Sigmoid colon (tissue), 7 donors: ENCODE results near the gene DGCR6L. TPM values are rescaled to one million over a fixed set of nuclear protein-coding genes. Genes with fewer than 3 reads are reported as not detected.
"Not testable (repeated sequence)": the region's sequence is repeated elsewhere in the genome, so short reads cannot be mapped to it uniquely, and the experiment has no call there.

ENCODE experiments used
- DNase-seq: peaks from one replicate; pipeline ENCODE4 v3.0.0-alpha.2; 2019
- H3K27ac ChIP-seq, 4 donors: fragments of 200-600 bp; sonication (generic); one replicate each; pipeline ENCODE4 v1.5.1; 2016 to 2019; ENCODE audit warnings: mild to moderate bottlenecking in 1 of 4
- H3K27me3 ChIP-seq, 3 donors: fragments of 200-600 bp; sonication (generic); one replicate each; pipeline ENCODE4 v1.5.1; 2019; ENCODE audit warnings: mild to moderate bottlenecking in 1 of 3
- H3K36me3 ChIP-seq, 4 donors: fragments of 200-600 bp; sonication (generic); one replicate each; pipeline ENCODE4 v1.5.1; 2016 to 2019
- H3K4me1 ChIP-seq, 4 donors: fragments of 200-600 bp; sonication (generic); one replicate each; pipeline ENCODE4 v1.5.1; 2017 to 2019
- H3K4me3 ChIP-seq, 4 donors: fragments of 200-600 bp; sonication (generic); one replicate each; pipeline ENCODE4 v1.5.1; 2017 to 2019; ENCODE audit warnings: mild to moderate bottlenecking in 2 of 4, moderate library complexity in 1 of 4
- H3K9me3 ChIP-seq, 4 donors: fragments of 200-600 bp in 3 of 4; sonication (generic) in 3 of 4; one replicate each; pipeline versions ENCODE4 v1.5.1 to v1.6.1; 2013 to 2019
- EP300 ChIP-seq, 4 donors: sonication (generic); formaldehyde crosslinking; IDR thresholded peaks; one replicate each; pipeline ENCODE4 v1.6.1; 2017; ENCODE audit warnings: antibody characterized with exemption in 4 of 4
- POLR2A ChIP-seq, 2 donors: fragments of 450-650 bp; IDR thresholded peaks; one replicate each; pipeline ENCODE4 v1.6.1; 2016; ENCODE audit warnings: antibody characterized with exemption in 2 of 2, mild to moderate bottlenecking in 2 of 2, moderate library complexity in 2 of 2
- POLR2AphosphoS5 ChIP-seq, 4 donors: sonication (generic); formaldehyde crosslinking; IDR thresholded peaks; one replicate each; pipeline ENCODE4 v1.6.1; 2017; ENCODE audit warnings: antibody characterized with exemption in 4 of 4
- WGBS, 2 donors: extraction: QIAGEN DNeasy Blood & Tissue Kit; methylation state at CpG; one replicate each; pipeline ENCODE4 v1.1.7; 2013; 5-methylcytosine and 5-hydroxymethylcytosine counted together
- intact Hi-C: fragments of 100-400 bp; cut with DNase I; formaldehyde crosslinking; loops from one replicate; pipeline ENCODE4 v1.15.1; 2023
- polyA plus RNA-seq, 3 donors: library from polyadenylated mRNA; stranded (reverse); fragments of 200-250 nt; gene quantifications; one replicate each; pipeline ENCODE4 v1.2.3, GENCODE V29; 2013
- total RNA-seq, 4 donors: library from RNA; depleted of rRNA; stranded (reverse); fragments of >200 nt; gene quantifications; one replicate each; pipeline ENCODE4 v1.1.0, GENCODE V29; 2016
- TF ChIP-seq, protein P1 (sequence below), 4 experiments: fragments of 450-650 bp in 3 of 4; fragments of 200-600 bp in 1 of 4; IDR thresholded peaks; one replicate each; pipeline ENCODE4 v1.5.1; 2016 to 2019; ENCODE audit warnings: antibody characterized with exemption in 4 of 4, mild to moderate bottlenecking in 3 of 4, moderate library complexity in 2 of 4
- donor health status: healthy with polysubstance abuse.
- donor health status: Bipolar disorder and iron deficiency.
- donor health status: healthy.

DGCR6L gene
- total and polyA plus RNA-seq, 7 donors, result 38.6 to 88.6 (median 64.7) TPM

- H3K27ac ChIP-seq, result no peak overlapping the region
- no peak for DNase-seq
- TF ChIP-seq EP300 (IDR thresholded peaks at IDR 0.05) (no peak), POLR2A (IDR thresholded peaks at IDR 0.05) (no peak), POLR2AphosphoS5 (IDR thresholded peaks at IDR 0.05) (no peak)
- TF ChIP-seq, protein P1, sequence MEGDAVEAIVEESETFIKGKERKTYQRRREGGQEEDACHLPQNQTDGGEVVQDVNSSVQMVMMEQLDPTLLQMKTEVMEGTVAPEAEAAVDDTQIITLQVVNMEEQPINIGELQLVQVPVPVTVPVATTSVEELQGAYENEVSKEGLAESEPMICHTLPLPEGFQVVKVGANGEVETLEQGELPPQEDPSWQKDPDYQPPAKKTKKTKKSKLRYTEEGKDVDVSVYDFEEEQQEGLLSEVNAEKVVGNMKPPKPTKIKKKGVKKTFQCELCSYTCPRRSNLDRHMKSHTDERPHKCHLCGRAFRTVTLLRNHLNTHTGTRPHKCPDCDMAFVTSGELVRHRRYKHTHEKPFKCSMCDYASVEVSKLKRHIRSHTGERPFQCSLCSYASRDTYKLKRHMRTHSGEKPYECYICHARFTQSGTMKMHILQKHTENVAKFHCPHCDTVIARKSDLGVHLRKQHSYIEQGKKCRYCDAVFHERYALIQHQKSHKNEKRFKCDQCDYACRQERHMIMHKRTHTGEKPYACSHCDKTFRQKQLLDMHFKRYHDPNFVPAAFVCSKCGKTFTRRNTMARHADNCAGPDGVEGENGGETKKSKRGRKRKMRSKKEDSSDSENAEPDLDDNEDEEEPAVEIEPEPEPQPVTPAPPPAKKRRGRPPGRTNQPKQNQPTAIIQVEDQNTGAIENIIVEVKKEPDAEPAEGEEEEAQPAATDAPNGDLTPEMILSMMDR (IDR thresholded peaks at IDR 0.05), result no peak
Observed at GRCh38 chr22:20324139-20324516, 4.3 kb upstream of the DGCR6L start.

GRCh38 chr22:20321552-20322211 lies 1.8 kb upstream of the DGCR6L start:
- 83 to 84% methylated on average over 7 of the region's 7 CpGs for WGBS, 2 donors
- DNase-seq, H3K9me3 ChIP-seq, intact Hi-C loops, H3K4me3 ChIP-seq, H3K27me3 ChIP-seq, H3K36me3 ChIP-seq: not testable (repeated sequence)
- H3K27ac ChIP-seq, result peak overlapping the region in 2 of 4 donors; percentile 85
- H3K4me1 ChIP-seq, result peaks cover 0 to 40% (median 37%) of the 10 kb centered on the region in 4 donors

More at GRCh38 chr22:20324139-20324516, 4.3 kb upstream of the DGCR6L start:
- Histone ChIP-seq H3K4me1 (peaks cover 0 to 17% (median 13%) of the 10 kb centered on the region in 4 donors), H3K36me3 (no peaks in the 10 kb centered on the region), H3K9me3 (no peaks in the 10 kb centered on the region), H3K4me3 (no peak overlapping the region), H3K27me3 (no peaks in the 10 kb centered on the region)
- WGBS, 2 donors, result 71 to 85% methylated on average over 5 of the region's 5 CpGs
- intact Hi-C loops, result no loop called here

DNA sequence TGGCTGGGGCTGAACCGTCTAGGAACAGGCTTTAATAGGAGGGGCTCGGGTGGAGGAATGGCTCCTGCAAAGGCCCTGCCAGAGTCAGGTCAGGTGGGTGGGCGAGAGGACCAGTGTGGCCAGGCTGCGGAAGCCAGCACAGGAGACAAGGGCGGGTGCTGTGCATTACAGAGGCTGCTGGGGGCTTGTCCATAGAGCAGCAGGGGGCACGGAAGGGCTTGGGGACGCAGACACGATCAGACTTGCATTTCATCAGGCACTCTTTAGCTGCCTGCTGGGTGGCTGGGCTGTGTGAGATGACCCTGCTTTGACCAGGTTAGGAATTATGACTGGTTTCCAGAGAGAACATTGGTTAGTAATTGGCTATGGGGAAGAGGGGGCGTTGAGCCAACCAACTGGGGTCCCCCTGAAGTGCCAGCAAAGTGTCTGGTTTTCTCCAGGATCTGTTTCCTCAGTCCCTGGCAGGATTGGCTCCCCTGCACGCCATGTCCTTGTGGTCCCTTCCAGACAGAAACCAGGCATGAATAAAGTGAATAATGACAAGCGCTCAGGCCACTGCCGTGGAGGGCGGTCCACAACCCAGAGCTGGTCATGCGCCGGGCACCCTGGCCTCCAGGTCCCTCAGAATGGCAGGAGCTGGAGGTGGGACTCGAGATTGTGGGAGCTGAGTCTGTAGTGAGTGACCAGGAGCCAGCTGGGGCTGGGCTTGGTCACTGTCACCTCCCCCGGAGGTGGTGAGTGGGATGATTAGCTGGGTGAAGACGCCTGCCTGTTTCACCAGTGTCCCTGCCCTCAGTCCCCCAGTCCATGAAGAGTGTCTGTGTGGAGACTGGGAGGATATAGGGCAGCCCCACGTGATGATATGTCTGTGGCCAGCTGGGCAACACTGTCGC lies 1.0 kb upstream of the DGCR6L start:
- DNase-seq, result peak; percentile 57
- peak overlapping the region; percentile 85 to 93 (median 86) for H3K27ac ChIP-seq
- H3K36me3 ChIP-seq, intact Hi-C loops, H3K27me3 ChIP-seq, H3K9me3 ChIP-seq: not testable (repeated sequence)
- peaks cover 0 to 43% (median 37%) of the 10 kb centered on the region in 4 donors for H3K4me1 ChIP-seq
- H3K4me3 ChIP-seq, result peak overlapping the region; percentile 73 to 97 (median 88)
- WGBS, 2 donors, result 51 to 55% methylated on average over 20 of the region's 20 CpGs

GRCh38 chr22:20319041-20319744 lies 667 bp downstream of the DGCR6L start:
- intact Hi-C loops, result no loop called here
- WGBS, 2 donors, result 3 to 5% methylated on average over 32 of the region's 32 CpGs
- peaks cover 0 to 43% (median 37%) of the 10 kb centered on the region in 4 donors for H3K4me1 ChIP-seq
- DNase-seq, result peak; percentile 60
- H3K36me3 ChIP-seq, result peaks cover 0 to 6% (median 0%) of the 10 kb centered on the region in 4 donors
- H3K9me3 ChIP-seq, result no peaks in the 10 kb centered on the region
- peak overlapping the region; percentile 85 to 93 (median 86) for H3K27ac ChIP-seq
- H3K4me3 ChIP-seq, result peak overlapping the region; percentile 73 to 97 (median 88)
- H3K27me3 ChIP-seq, result no peaks in the 10 kb centered on the region
- no peak for TF ChIP-seq POLR2AphosphoS5 (IDR thresholded peaks at IDR 0.05)
- no peak for TF ChIP-seq POLR2A (IDR thresholded peaks at IDR 0.05)
- TF ChIP-seq, protein P1 (IDR thresholded peaks at IDR 0.05), result no peak
- no peak for TF ChIP-seq EP300 (IDR thresholded peaks at IDR 0.05)

GRCh38 chr22:20318043-20318688 lies 1.7 kb downstream of the DGCR6L start:
- intact Hi-C loops, result not testable (repeated sequence)

More at GRCh38 chr22:20318043-20318688, 1.7 kb downstream of the DGCR6L start:
- H3K27ac ChIP-seq, H3K36me3 ChIP-seq, H3K27me3 ChIP-seq, H3K9me3 ChIP-seq, H3K4me3 ChIP-seq, DNase-seq: not testable (repeated sequence)
- WGBS, 2 donors, result 70 to 72% methylated on average over 6 of the region's 6 CpGs
- H3K4me1 ChIP-seq, result peaks cover 0 to 43% (median 37%) of the 10 kb centered on the region in 4 donors
